Liver (tissue), 9 donors: ENCODE results near the gene SLC35F4. TPM values are rescaled to one million over a fixed set of nuclear protein-coding genes. Genes with fewer than 3 reads are reported as not detected.

Source experiments
- DNase-seq: peaks from one replicate; pipeline ENCODE4 v3.0.0-alpha.2; 2017; ENCODE audit warnings: low spot score
- H3K27ac ChIP-seq, 2 donors: one replicate each; pipeline ENCODE4 v1.7.0; 2013; ENCODE audit warnings: inconsistent platforms in 2 of 2, low read length in 2 of 2, control low read depth in 1 of 2, low read depth in 1 of 2, mild to moderate bottlenecking in 1 of 2
- H3K27me3 ChIP-seq, 4 donors: one replicate each; pipeline versions ENCODE4 v1.6.1 to v1.7.0; 2013; ENCODE audit warnings: low read length in 3 of 4, inconsistent platforms in 1 of 4, mild to moderate bottlenecking in 1 of 4, moderate library complexity in 1 of 4; ENCODE audit not compliant: control insufficient read depth in 4 of 4, insufficient read depth in 4 of 4
- H3K36me3 ChIP-seq, 4 donors: one replicate each; pipeline versions ENCODE4 v1.6.1 to v1.7.0; 2013; ENCODE audit warnings: low read length in 3 of 4, mild to moderate bottlenecking in 3 of 4, low read depth in 1 of 4, moderate library complexity in 1 of 4; ENCODE audit not compliant: control insufficient read depth in 4 of 4, insufficient read depth in 3 of 4
- H3K4me1 ChIP-seq, 4 donors: one replicate each; pipeline versions ENCODE4 v1.6.1 to v1.7.0; 2013; ENCODE audit warnings: low read length in 3 of 4, mild to moderate bottlenecking in 3 of 4, moderate library complexity in 1 of 4; ENCODE audit not compliant: control insufficient read depth in 4 of 4, insufficient read depth in 4 of 4
- H3K4me3 ChIP-seq, 3 donors: one replicate each; pipeline versions ENCODE4 v1.6.1 to v1.7.0; 2013; ENCODE audit warnings: low read length in 3 of 3, control low read depth in 1 of 3, low read depth in 1 of 3, mild to moderate bottlenecking in 1 of 3
- H3K9ac ChIP-seq, 2 donors: one replicate each; pipeline ENCODE4 v1.7.0; 2013; ENCODE audit warnings: low read length in 2 of 2, mild to moderate bottlenecking in 2 of 2, moderate library complexity in 2 of 2, control low read depth in 1 of 2, low read depth in 1 of 2
- H3K9me3 ChIP-seq, 4 donors: one replicate each; pipeline versions ENCODE4 v1.6.1 to v1.7.0; 2013; ENCODE audit warnings: low read length in 3 of 4; ENCODE audit not compliant: control insufficient read depth in 4 of 4
- ATF3 ChIP-seq: IDR thresholded peaks from 2 replicates; pipeline ENCODE4 v1.6.1; 2016; ENCODE audit warnings: antibody characterized with exemption
- CTCF ChIP-seq: fragments of 150-350 bp; IDR thresholded peaks from 2 replicates; pipeline ENCODE4 v1.5.1; 2017; ENCODE audit warnings: improper control_type of control experiment, low read depth, low read length; ENCODE audit not compliant: missing input control
- EGR1 ChIP-seq, 2 donors: IDR thresholded peaks; 2 replicates each; pipeline ENCODE4 v1.6.1; 2016 to 2018; ENCODE audit warnings: antibody characterized with exemption in 2 of 2, low read depth in 2 of 2
- FOXA1 ChIP-seq: IDR thresholded peaks from 2 replicates; pipeline ENCODE4 v1.6.1; 2016; ENCODE audit warnings: antibody characterized with exemption
- GABPA ChIP-seq, 2 donors: IDR thresholded peaks in 1 of 2; conservative IDR thresholded peaks in 1 of 2; 2 replicates each; pipeline ENCODE4 v1.6.1; 2016; ENCODE audit warnings: antibody characterized with exemption in 2 of 2, mild to moderate bottlenecking in 1 of 2, moderate library complexity in 1 of 2
- HNF4A ChIP-seq, 2 donors: conservative IDR thresholded peaks; 2 replicates each; pipeline ENCODE4 v1.6.1; 2016; ENCODE audit warnings: antibody characterized with exemption in 2 of 2, mild to moderate bottlenecking in 2 of 2
- HNF4G ChIP-seq: IDR thresholded peaks from 2 replicates; pipeline ENCODE4 v1.6.1; 2016; ENCODE audit warnings: antibody characterized with exemption
- JUND ChIP-seq, 2 donors: IDR thresholded peaks; 2 replicates each; pipeline ENCODE4 v1.6.1; 2016; ENCODE audit warnings: antibody characterized with exemption in 2 of 2
- MAX ChIP-seq: IDR thresholded peaks from 2 replicates; pipeline ENCODE4 v1.6.1; 2016; ENCODE audit warnings: antibody characterized with exemption
- NR2F2 ChIP-seq: IDR thresholded peaks from 2 replicates; pipeline ENCODE4 v1.6.1; 2016; ENCODE audit warnings: antibody characterized with exemption
- RAD21 ChIP-seq, 2 donors: IDR thresholded peaks; 2 replicates each; pipeline ENCODE4 v1.6.1; 2016; ENCODE audit warnings: antibody characterized with exemption in 2 of 2, mild to moderate bottlenecking in 2 of 2
- REST ChIP-seq: IDR thresholded peaks from 2 replicates; pipeline ENCODE4 v1.6.1; 2016; ENCODE audit warnings: antibody characterized with exemption, mild to moderate bottlenecking
- RXRA ChIP-seq, 2 donors: IDR thresholded peaks; 2 replicates each; pipeline ENCODE4 v1.6.1; 2017 to 2018; ENCODE audit warnings: antibody characterized with exemption in 2 of 2, mild to moderate bottlenecking in 1 of 2
- SP1 ChIP-seq: IDR thresholded peaks from 2 replicates; pipeline ENCODE4 v1.6.1; 2018; ENCODE audit warnings: antibody characterized with exemption, mild to moderate bottlenecking
- TAF1 ChIP-seq: conservative IDR thresholded peaks from 2 replicates; pipeline ENCODE4 v1.6.1; 2016; ENCODE audit warnings: antibody characterized with exemption, mild to moderate bottlenecking
- YY1 ChIP-seq: IDR thresholded peaks from 2 replicates; pipeline ENCODE4 v1.6.1; 2016; ENCODE audit warnings: antibody characterized with exemption, mild to moderate bottlenecking
- ZBTB33 ChIP-seq: IDR thresholded peaks from 2 replicates; pipeline ENCODE4 v1.6.1; 2016; ENCODE audit warnings: antibody characterized with exemption
- WGBS: extraction: QIAGEN DNeasy Blood & Tissue Kit; methylation state at CpG from one replicate; pipeline ENCODE4 v1.1.7; 2013; 5-methylcytosine and 5-hydroxymethylcytosine counted together
- polyA plus RNA-seq, 2 donors: library from polyadenylated mRNA; stranded (reverse) in 1 of 2; unstranded in 1 of 2; fragments of 200-250 nt in 1 of 2; fragments of >200 nt in 1 of 2; fragmentation: Nextera tagmentation in 1 of 2; extraction: Ambion mirVana in 1 of 2; gene quantifications; one replicate each; pipeline versions ENCODE4 v1.2.1 to v1.2.3, GENCODE V29; 2013 to 2015
- total RNA-seq, 2 donors: library from RNA; depleted of rRNA; stranded (reverse); fragments of >200 nt; gene quantifications; one replicate each; pipeline ENCODE4 v1.2.3, GENCODE V29; 2014
- donor health status: healthy.
- donor health status: healthy.
- donor health status: healthy.
- donor health status: healthy.
- donor health status: healthy.

Gene SLC35F4
- total and polyA plus RNA-seq, 4 donors, result not detected

GRCh38 chr14:57609192-57610075 is 256.5 kb downstream of the SLC35F4 start:
- Histone ChIP-seq H3K9me3 (no peaks in the 10 kb centered on the region), H3K4me1 (peaks cover 0 to 3% (median 0%) of the 10 kb centered on the region in 4 donors), H3K36me3 (no peaks in the 10 kb centered on the region), H3K27ac (no peak overlapping the region), H3K4me3 (no peak overlapping the region), H3K27me3 (no peaks in the 10 kb centered on the region), H3K9ac (no peak overlapping the region)
- no peak for DNase-seq
- no peak for TF ChIP-seq JUND (IDR thresholded peaks at IDR 0.05)
- TF ChIP-seq NR2F2, result no peak
- TF ChIP-seq EGR1 (IDR thresholded peaks at IDR 0.05; ENCODE audit: low read depth in 2 of 2), result no peak
- TF ChIP-seq ATF3, result no peak
- no peak for TF ChIP-seq RXRA (IDR thresholded peaks at IDR 0.05)
- no peak for TF ChIP-seq SP1
- no peak for TF ChIP-seq MAX
- TF ChIP-seq ZBTB33, result no peak
- 62% methylated on average over 6 of the region's 6 CpGs for WGBS

- Histone ChIP-seq H3K4me3 (no peak overlapping the region), H3K4me1 (peaks cover 0 to 3% (median 0%) of the 10 kb centered on the region in 4 donors), H3K27me3 (peaks cover 0 to 3% (median 0%) of the 10 kb centered on the region in 4 donors), H3K27ac (no peak overlapping the region), H3K36me3 (no peaks in the 10 kb centered on the region), H3K9me3 (no peaks in the 10 kb centered on the region), H3K9ac (no peak overlapping the region)
- DNase-seq, result no peak
- WGBS, result 63% methylated on average over 2 of the region's 2 CpGs
- no peak for TF ChIP-seq SP1
- TF ChIP-seq RXRA (IDR thresholded peaks at IDR 0.05), result no peak
- no peak for TF ChIP-seq NR2F2
- TF ChIP-seq FOXA1, result no peak
- TF ChIP-seq ATF3, result no peak
- no peak for TF ChIP-seq HNF4G
- TF ChIP-seq EGR1 (IDR thresholded peaks at IDR 0.05; ENCODE audit: low read depth in 2 of 2), result no peak
- no peak for TF ChIP-seq GABPA (IDR thresholded peaks at IDR 0.05 in 1 of 2, conservative IDR thresholded peaks at IDR 0.05 in 1 of 2)
- no peak for TF ChIP-seq REST
- TF ChIP-seq RAD21 (IDR thresholded peaks at IDR 0.05), result no peak
- no peak for TF ChIP-seq TAF1
- no peak for TF ChIP-seq ZBTB33
- no peak for TF ChIP-seq HNF4A (conservative IDR thresholded peaks at IDR 0.05)
- TF ChIP-seq CTCF, result no peak
- no peak for TF ChIP-seq YY1
- no peak for TF ChIP-seq JUND (IDR thresholded peaks at IDR 0.05)
Measured at GRCh38 chr14:57607086-57607485, 258.8 kb downstream of the SLC35F4 start.
